GM23338 (cell line): ENCODE measurements around the gene VWA3B. TPM values are rescaled to one million over a fixed set of nuclear protein-coding genes. Genes with fewer than 3 reads are reported as not detected.

Source experiments
- ATAC-seq: fragments of 200-7000 bp; cut with Tn5 transposase; 3 replicates; pipeline ENCODE4 v1.9.1; 2020
- DNase-seq: peaks from one replicate; pipeline ENCODE4 v3.0.0-alpha.2; 2015; ENCODE audit warnings: low spot score
- H2AFZ ChIP-seq: fragments of 200-600 bp; sonication (generic); 2 replicates; pipeline ENCODE4 v1.8.0; 2016; ENCODE audit warnings: antibody characterized with exemption, mild to moderate bottlenecking, moderate library complexity
- H3F3A ChIP-seq: fragments of 200-600 bp; sonication (generic); replicated peaks from 2 replicates; pipeline ENCODE4 v1.8.0; 2017; ENCODE audit warnings: antibody characterized with exemption, mixed run types, low read depth
- H3K27ac ChIP-seq: fragments of 200-600 bp; sonication (generic); 2 replicates; pipeline ENCODE4 v1.6.1; 2016; ENCODE audit warnings: low read depth
- H3K27me3 ChIP-seq: fragments of 200-600 bp; sonication (generic); 2 replicates; pipeline ENCODE4 v1.8.0; 2016; ENCODE audit warnings: mild to moderate bottlenecking, mixed run types, moderate library complexity; ENCODE audit not compliant: insufficient read depth
- H3K36me3 ChIP-seq: fragments of 200-600 bp; sonication (generic); 2 replicates; pipeline ENCODE4 v1.8.0; 2016; ENCODE audit warnings: mild to moderate bottlenecking; ENCODE audit not compliant: insufficient read depth
- H3K4me1 ChIP-seq: fragments of 200-600 bp; sonication (generic); 2 replicates; pipeline ENCODE4 v1.8.0; 2016; ENCODE audit warnings: mild to moderate bottlenecking, moderate library complexity; ENCODE audit not compliant: insufficient read depth
- H3K4me2 ChIP-seq: fragments of 200-600 bp; sonication (generic); 2 replicates; pipeline ENCODE4 v1.7.1; 2017; ENCODE audit warnings: mixed run types
- H3K4me3 ChIP-seq: fragments of 200-600 bp; sonication (generic); 2 replicates; pipeline ENCODE4 v1.6.1; 2016; ENCODE audit warnings: mixed run types
- H3K79me2 ChIP-seq: fragments of 200-600 bp; sonication (generic); replicated peaks from 2 replicates; pipeline ENCODE4 v1.8.0; 2017; ENCODE audit warnings: mild to moderate bottlenecking; ENCODE audit not compliant: insufficient read depth
- H3K9me2 ChIP-seq: fragments of 200-600 bp; sonication (generic); 2 replicates; pipeline ENCODE4 v1.8.0; 2017; ENCODE audit not compliant: insufficient read depth
- H4K20me1 ChIP-seq: fragments of 200-600 bp; sonication (generic); replicated peaks from 2 replicates; pipeline ENCODE4 v1.8.0; 2017; ENCODE audit warnings: mild to moderate bottlenecking; ENCODE audit not compliant: insufficient read depth
- H3K27ac Mint-ChIP-seq: 2 replicates; pipeline ENCODE4 v1.8.0; 2020; ENCODE audit warnings: inconsistent platforms, mild to moderate bottlenecking, moderate library complexity, mixed read lengths
- H3K27me3 Mint-ChIP-seq: 3 replicates; pipeline ENCODE4 v1.8.0; 2022; ENCODE audit warnings: low read depth, mild to moderate bottlenecking, moderate library complexity, mixed read lengths, inconsistent platforms; ENCODE audit not compliant: insufficient read depth, poor library complexity
- H3K36me3 Mint-ChIP-seq: 3 replicates; pipeline ENCODE4 v1.8.0; 2021; ENCODE audit warnings: low read depth, mild to moderate bottlenecking, inconsistent platforms, moderate library complexity, mixed read lengths
- H3K4me1 Mint-ChIP-seq: 3 replicates; pipeline ENCODE4 v1.8.0; 2020; ENCODE audit warnings: mild to moderate bottlenecking, inconsistent platforms, mixed read lengths
- H3K4me3 Mint-ChIP-seq: 3 replicates; pipeline ENCODE4 v1.8.0; 2021; ENCODE audit warnings: moderate library complexity, mild to moderate bottlenecking, inconsistent platforms, mixed read lengths
- H3K9me3 Mint-ChIP-seq: 3 replicates; pipeline ENCODE4 v1.8.0; 2020; ENCODE audit warnings: moderate library complexity, mild to moderate bottlenecking, inconsistent platforms, mixed read lengths
- EZH2 ChIP-seq: fragments of 200-600 bp; sonication (generic); IDR thresholded peaks from one replicate; pipeline ENCODE4 v1.8.0; 2017; ENCODE audit warnings: antibody characterized with exemption, mild to moderate bottlenecking, low read depth; ENCODE audit not compliant: unreplicated experiment
- EZH2phosphoT487 ChIP-seq: fragments of 200-600 bp; sonication (generic); IDR thresholded peaks from one replicate; pipeline ENCODE4 v1.8.1; 2018; ENCODE audit warnings: antibody characterized with exemption; ENCODE audit not compliant: unreplicated experiment
- POLR2AphosphoS5 ChIP-seq: IDR thresholded peaks from 2 replicates; pipeline ENCODE4 v1.6.1; 2016; ENCODE audit warnings: antibody characterized with exemption, low read depth
- STAT1 ChIP-seq: IDR thresholded peaks from one replicate; pipeline ENCODE4 v1.6.1; 2016; ENCODE audit warnings: antibody characterized with exemption; ENCODE audit not compliant: unreplicated experiment
- ZNF114 ChIP-seq: fragments of 250-450 bp; sonication (Bioruptor Pico); IDR thresholded peaks from 2 replicates; pipeline ENCODE4 v1.5.0; 2020; ENCODE audit warnings: mild to moderate bottlenecking, moderate library complexity
- ZNF331 ChIP-seq: fragments of 250-450 bp; sonication (Bioruptor Pico); IDR thresholded peaks from 2 replicates; pipeline ENCODE4 v1.5.0; 2020; ENCODE audit warnings: low read depth, mild to moderate bottlenecking, moderate library complexity
- polyA plus RNA-seq: library from polyadenylated mRNA; unstranded; fragments of >200 nt; fragmentation: Nextera tagmentation; extraction: Ambion mirVana; gene quantifications from 2 replicates; pipeline ENCODE4 v1.2.1, GENCODE V29; 2016
- total RNA-seq: library from RNA; depleted of rRNA; stranded (reverse); fragments of >200 nt; shearing (Covaris generic); gene quantifications from 2 replicates; pipeline ENCODE4 v1.2.3, GENCODE V29; 2014
- TF ChIP-seq, protein P1 (sequence below): IDR thresholded peaks from one replicate; pipeline ENCODE4 v1.6.1; 2018; ENCODE audit warnings: antibody characterized with exemption; ENCODE audit not compliant: unreplicated experiment
- TF ChIP-seq, protein P2 (sequence below): fragments of 250-450 bp; sonication (Bioruptor Pico); IDR thresholded peaks from 2 replicates; pipeline ENCODE4 v1.5.0; 2020; ENCODE audit warnings: mild to moderate bottlenecking, moderate library complexity
- TF ChIP-seq, protein P3 (sequence below), 2 experiments: fragments of 200-600 bp in 1 of 2; sonication (generic) in 1 of 2; conservative IDR thresholded peaks; 2 replicates each; pipeline versions ENCODE4 v1.5.1 to v1.6.1; 2016 to 2017; ENCODE audit warnings: antibody characterized with exemption in 2 of 2, low read depth in 2 of 2, mild to moderate bottlenecking in 2 of 2, moderate library complexity in 1 of 2

VWA3B gene
- total and polyA plus RNA-seq, 2 experiments from 2014 or later: not detected

DNA sequence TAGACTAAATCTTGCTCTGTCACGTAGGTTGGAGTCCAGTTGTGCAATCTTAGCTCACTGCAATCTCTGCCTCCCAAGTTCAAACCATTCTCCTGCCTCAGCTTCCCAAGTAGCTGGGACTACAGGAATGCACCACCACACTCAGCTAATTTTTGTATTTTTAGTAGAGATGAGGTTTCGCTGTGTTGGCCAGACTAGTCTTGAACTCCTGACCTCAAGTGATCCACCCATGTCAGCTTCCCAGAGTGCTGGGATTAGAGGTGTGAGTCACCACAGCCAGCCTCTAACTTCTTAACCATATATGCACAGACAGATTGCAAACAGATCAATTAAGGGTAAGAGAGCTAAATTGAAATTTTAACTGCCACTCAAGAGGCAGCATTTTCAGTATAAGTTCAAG lies 237.2 kb downstream of the VWA3B start:
- no peak for TF ChIP-seq STAT1
- no peak for TF ChIP-seq POLR2AphosphoS5
- TF ChIP-seq, protein P1, sequence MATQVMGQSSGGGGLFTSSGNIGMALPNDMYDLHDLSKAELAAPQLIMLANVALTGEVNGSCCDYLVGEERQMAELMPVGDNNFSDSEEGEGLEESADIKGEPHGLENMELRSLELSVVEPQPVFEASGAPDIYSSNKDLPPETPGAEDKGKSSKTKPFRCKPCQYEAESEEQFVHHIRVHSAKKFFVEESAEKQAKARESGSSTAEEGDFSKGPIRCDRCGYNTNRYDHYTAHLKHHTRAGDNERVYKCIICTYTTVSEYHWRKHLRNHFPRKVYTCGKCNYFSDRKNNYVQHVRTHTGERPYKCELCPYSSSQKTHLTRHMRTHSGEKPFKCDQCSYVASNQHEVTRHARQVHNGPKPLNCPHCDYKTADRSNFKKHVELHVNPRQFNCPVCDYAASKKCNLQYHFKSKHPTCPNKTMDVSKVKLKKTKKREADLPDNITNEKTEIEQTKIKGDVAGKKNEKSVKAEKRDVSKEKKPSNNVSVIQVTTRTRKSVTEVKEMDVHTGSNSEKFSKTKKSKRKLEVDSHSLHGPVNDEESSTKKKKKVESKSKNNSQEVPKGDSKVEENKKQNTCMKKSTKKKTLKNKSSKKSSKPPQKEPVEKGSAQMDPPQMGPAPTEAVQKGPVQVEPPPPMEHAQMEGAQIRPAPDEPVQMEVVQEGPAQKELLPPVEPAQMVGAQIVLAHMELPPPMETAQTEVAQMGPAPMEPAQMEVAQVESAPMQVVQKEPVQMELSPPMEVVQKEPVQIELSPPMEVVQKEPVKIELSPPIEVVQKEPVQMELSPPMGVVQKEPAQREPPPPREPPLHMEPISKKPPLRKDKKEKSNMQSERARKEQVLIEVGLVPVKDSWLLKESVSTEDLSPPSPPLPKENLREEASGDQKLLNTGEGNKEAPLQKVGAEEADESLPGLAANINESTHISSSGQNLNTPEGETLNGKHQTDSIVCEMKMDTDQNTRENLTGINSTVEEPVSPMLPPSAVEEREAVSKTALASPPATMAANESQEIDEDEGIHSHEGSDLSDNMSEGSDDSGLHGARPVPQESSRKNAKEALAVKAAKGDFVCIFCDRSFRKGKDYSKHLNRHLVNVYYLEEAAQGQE: no peak
- Histone ChIP-seq H3K4me3 (no peak overlapping the region), H3K9me2 (peaks cover 6% of the 10 kb centered on the region; the same call in 1 of the 2 replicates), H3K4me1 (no peaks in the 10 kb centered on the region), H3K36me3 (0 out of 2 replicates have a peak, but pooled peaks cover 3% of the 10 kb centered on the region), H3F3A (no peaks in the 10 kb centered on the region), H3K27me3 (no peaks in the 10 kb centered on the region), H3K79me2 (no peaks in the 10 kb centered on the region), H3K4me2 (no peak overlapping the region), H2AFZ (no peak overlapping the region), H3K27ac (no peak overlapping the region), H4K20me1 (no peaks in the 10 kb centered on the region)
- Mint-ChIP-seq H3K4me3 (no peak overlapping the region), H3K4me1 (no peaks in the 10 kb centered on the region), H3K36me3 (peaks cover 45% of the 10 kb centered on the region), H3K27me3 (peaks cover 4% of the 10 kb centered on the region), H3K27ac (no peak overlapping the region), H3K9me3 (peaks cover 57% of the 10 kb centered on the region)
- ATAC-seq: no peak
- no peak for DNase-seq

DNA sequence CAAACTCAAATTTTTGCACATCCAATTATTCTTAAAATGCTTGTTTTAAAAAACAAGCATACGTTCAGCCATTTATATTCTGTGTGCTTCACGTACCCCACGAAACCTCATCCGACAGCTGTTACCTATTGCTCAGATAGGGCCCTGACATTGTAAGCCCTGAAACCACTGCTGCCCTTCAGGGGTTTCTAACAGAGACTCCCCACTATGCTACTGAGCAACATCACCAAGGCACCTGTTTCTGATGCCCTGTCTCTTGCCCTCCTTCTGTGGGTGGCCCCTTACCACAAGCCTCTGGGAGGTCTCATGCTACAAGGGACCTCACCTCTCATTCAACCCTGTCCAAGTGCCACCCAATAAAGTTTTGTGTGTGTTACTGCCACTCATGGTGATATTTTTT lies 240.8 kb downstream of the VWA3B start:
- Mint-ChIP-seq H3K4me3 (no peak overlapping the region), H3K27ac (no peak overlapping the region), H3K27me3 (peaks cover 4% of the 10 kb centered on the region), H3K4me1 (peaks cover 7% of the 10 kb centered on the region; the same call in 2 of the 3 replicates), H3K36me3 (peaks cover 13% of the 10 kb centered on the region), H3K9me3 (peaks cover 26% of the 10 kb centered on the region)
- no peak overlapping the region for H3K4me2 ChIP-seq
- H4K20me1 ChIP-seq: no peaks in the 10 kb centered on the region
- H3K36me3 ChIP-seq: no peaks in the 10 kb centered on the region
- no peaks in the 10 kb centered on the region for H3K27me3 ChIP-seq
- DNase-seq: no peak
- H2AFZ ChIP-seq: no peak overlapping the region
- H3F3A ChIP-seq: no peaks in the 10 kb centered on the region
- peaks cover under 1% of the 10 kb centered on the region; the same call in 1 of the 2 replicates for H3K4me1 ChIP-seq
- no peak for ATAC-seq
- H3K27ac ChIP-seq: no peak overlapping the region
- H3K9me2 ChIP-seq: peaks cover 6% of the 10 kb centered on the region; the same call in 1 of the 2 replicates
- H3K79me2 ChIP-seq: no peaks in the 10 kb centered on the region
- H3K4me3 ChIP-seq: no peak overlapping the region
- TF ChIP-seq EZH2 (no peak), ZNF331 (no peak), ZNF114 (CRISPR knock-in tag) (no peak), STAT1 (no peak), EZH2phosphoT487 (no peak)
- TF ChIP-seq, protein P2, sequence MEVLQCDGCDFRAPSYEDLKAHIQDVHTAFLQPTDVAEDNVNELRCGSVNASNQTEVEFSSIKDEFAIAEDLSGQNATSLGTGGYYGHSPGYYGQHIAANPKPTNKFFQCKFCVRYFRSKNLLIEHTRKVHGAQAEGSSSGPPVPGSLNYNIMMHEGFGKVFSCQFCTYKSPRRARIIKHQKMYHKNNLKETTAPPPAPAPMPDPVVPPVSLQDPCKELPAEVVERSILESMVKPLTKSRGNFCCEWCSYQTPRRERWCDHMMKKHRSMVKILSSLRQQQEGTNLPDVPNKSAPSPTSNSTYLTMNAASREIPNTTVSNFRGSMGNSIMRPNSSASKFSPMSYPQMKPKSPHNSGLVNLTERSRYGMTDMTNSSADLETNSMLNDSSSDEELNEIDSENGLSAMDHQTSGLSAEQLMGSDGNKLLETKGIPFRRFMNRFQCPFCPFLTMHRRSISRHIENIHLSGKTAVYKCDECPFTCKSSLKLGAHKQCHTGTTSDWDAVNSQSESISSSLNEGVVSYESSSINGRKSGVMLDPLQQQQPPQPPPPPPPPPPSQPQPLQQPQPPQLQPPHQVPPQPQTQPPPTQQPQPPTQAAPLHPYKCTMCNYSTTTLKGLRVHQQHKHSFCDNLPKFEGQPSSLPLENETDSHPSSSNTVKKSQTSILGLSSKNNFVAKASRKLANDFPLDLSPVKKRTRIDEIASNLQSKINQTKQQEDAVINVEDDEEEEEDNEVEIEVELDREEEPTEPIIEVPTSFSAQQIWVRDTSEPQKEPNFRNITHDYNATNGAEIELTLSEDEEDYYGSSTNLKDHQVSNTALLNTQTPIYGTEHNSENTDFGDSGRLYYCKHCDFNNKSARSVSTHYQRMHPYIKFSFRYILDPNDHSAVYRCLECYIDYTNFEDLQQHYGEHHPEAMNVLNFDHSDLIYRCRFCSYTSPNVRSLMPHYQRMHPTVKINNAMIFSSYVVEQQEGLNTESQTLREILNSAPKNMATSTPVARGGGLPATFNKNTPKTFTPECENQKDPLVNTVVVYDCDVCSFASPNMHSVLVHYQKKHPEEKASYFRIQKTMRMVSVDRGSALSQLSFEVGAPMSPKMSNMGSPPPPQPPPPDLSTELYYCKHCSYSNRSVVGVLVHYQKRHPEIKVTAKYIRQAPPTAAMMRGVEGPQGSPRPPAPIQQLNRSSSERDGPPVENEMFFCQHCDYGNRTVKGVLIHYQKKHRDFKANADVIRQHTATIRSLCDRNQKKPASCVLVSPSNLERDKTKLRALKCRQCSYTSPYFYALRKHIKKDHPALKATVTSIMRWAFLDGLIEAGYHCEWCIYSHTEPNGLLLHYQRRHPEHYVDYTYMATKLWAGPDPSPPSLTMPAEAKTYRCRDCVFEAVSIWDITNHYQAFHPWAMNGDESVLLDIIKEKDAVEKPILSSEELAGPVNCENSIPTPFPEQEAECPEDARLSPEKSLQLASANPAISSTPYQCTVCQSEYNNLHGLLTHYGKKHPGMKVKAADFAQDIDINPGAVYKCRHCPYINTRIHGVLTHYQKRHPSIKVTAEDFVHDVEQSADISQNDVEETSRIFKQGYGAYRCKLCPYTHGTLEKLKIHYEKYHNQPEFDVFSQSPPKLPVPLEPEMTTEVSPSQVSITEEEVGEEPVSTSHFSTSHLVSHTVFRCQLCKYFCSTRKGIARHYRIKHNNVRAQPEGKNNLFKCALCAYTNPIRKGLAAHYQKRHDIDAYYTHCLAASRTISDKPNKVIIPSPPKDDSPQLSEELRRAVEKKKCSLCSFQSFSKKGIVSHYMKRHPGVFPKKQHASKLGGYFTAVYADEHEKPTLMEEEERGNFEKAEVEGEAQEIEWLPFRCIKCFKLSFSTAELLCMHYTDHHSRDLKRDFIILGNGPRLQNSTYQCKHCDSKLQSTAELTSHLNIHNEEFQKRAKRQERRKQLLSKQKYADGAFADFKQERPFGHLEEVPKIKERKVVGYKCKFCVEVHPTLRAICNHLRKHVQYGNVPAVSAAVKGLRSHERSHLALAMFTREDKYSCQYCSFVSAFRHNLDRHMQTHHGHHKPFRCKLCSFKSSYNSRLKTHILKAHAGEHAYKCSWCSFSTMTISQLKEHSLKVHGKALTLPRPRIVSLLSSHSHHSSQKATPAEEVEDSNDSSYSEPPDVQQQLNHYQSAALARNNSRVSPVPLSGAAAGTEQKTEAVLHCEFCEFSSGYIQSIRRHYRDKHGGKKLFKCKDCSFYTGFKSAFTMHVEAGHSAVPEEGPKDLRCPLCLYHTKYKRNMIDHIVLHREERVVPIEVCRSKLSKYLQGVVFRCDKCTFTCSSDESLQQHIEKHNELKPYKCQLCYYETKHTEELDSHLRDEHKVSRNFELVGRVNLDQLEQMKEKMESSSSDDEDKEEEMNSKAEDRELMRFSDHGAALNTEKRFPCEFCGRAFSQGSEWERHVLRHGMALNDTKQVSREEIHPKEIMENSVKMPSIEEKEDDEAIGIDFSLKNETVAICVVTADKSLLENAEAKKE (CRISPR knock-in tag): no peak
- TF ChIP-seq, protein P3, sequence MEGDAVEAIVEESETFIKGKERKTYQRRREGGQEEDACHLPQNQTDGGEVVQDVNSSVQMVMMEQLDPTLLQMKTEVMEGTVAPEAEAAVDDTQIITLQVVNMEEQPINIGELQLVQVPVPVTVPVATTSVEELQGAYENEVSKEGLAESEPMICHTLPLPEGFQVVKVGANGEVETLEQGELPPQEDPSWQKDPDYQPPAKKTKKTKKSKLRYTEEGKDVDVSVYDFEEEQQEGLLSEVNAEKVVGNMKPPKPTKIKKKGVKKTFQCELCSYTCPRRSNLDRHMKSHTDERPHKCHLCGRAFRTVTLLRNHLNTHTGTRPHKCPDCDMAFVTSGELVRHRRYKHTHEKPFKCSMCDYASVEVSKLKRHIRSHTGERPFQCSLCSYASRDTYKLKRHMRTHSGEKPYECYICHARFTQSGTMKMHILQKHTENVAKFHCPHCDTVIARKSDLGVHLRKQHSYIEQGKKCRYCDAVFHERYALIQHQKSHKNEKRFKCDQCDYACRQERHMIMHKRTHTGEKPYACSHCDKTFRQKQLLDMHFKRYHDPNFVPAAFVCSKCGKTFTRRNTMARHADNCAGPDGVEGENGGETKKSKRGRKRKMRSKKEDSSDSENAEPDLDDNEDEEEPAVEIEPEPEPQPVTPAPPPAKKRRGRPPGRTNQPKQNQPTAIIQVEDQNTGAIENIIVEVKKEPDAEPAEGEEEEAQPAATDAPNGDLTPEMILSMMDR (conservative IDR thresholded peaks at IDR 0.05; ENCODE audit: low read depth in 2 of 2): no peak
